Left renal cortex interstitium (tissue), 4 donors: ENCODE data around the gene GEMIN7. TPM values are rescaled to one million over a fixed set of nuclear protein-coding genes. Genes with fewer than 3 reads are reported as not detected.

Experiments used
- DNase-seq, 4 donors: peaks; one replicate each; pipeline ENCODE4 v3.0.0-alpha.2; 2013; ENCODE audit warnings: low read depth in 4 of 4, low spot score in 2 of 4, missing footprints in 1 of 4
- polyA plus RNA-seq, 4 donors: library from polyadenylated mRNA; unstranded; fragments of 120-200 nt; gene quantifications; one replicate each; pipeline ENCODE4 v1.2.1, GENCODE V29; 2013; ENCODE audit not compliant: insufficient read length in 4 of 4

Gene GEMIN7
- polyA plus RNA-seq, 4 donors, result 19.2 to 25.0 (median 22.6) TPM

- DNase-seq, result no peak
Observed at GRCh38 chr19:45059258-45059965, 19.6 kb upstream of the GEMIN7 start.

- no peak for DNase-seq
Observed at GRCh38 chr19:45061965-45062364, 17.1 kb upstream of the GEMIN7 start.

GRCh38 chr19:45063851-45064801 is 14.9 kb upstream of the GEMIN7 start:
- DNase-seq, result no peak

GRCh38 chr19:45066921-45067661 is 12.0 kb upstream of the GEMIN7 start:
- DNase-seq, result no peak

GRCh38 chr19:45068041-45068440 is 11.0 kb upstream of the GEMIN7 start:
- no peak for DNase-seq

GRCh38 chr19:45069056-45069455 is 10.0 kb upstream of the GEMIN7 start:
- no peak for DNase-seq

GRCh38 chr19:45070214-45070613 is 8.8 kb upstream of the GEMIN7 start:
- no peak for DNase-seq

GRCh38 chr19:45070861-45071544 is 8.1 kb upstream of the GEMIN7 start:
- no peak for DNase-seq

GRCh38 chr19:45071545-45071938 is 7.5 kb upstream of the GEMIN7 start:
- DNase-seq, result no peak

GRCh38 chr19:45071969-45072790 is 6.9 kb upstream of the GEMIN7 start:
- no peak for DNase-seq

GRCh38 chr19:45074744-45075300 is 4.2 kb upstream of the GEMIN7 start:
- no peak for DNase-seq

GRCh38 chr19:45075301-45076028 is 3.6 kb upstream of the GEMIN7 start:
- DNase-seq, result no peak

- DNase-seq, result no peak
Observed at GRCh38 chr19:45076029-45076850, 2.8 kb upstream of the GEMIN7 start, which contains the start of gene ZNF296. TSS of gene ZNF296 (minus strand) at chr19:45076478. CDS start at chr19:45076373, 105 bp downstream.

GRCh38 chr19:45076851-45077730 is 2.0 kb upstream of the GEMIN7 start:
- no peak for DNase-seq

GRCh38 chr19:45078390-45079062 is 534 bp upstream of the GEMIN7 start:
- DNase-seq, result no peak

- DNase-seq, result no peak
Observed at GRCh38 chr19:45079911-45080370, 881 bp downstream of the GEMIN7 start.
